Vagina (tissue), 2 donors: Measurements from ENCODE around the gene TOR3A. TPM values are rescaled to one million over a fixed set of nuclear protein-coding genes. Genes with fewer than 3 reads are reported as not detected.

Experiments
- DNase-seq, 2 donors: peaks; one replicate each; pipeline ENCODE4 v3.0.0-alpha.2; 2017; ENCODE audit errors: extremely low spot score in 2 of 2
- H3K27ac ChIP-seq: fragments of 200-600 bp; sonication (generic); one replicate; pipeline ENCODE4 v1.5.1; 2019
- H3K27me3 ChIP-seq: fragments of 200-600 bp; sonication (generic); one replicate; pipeline ENCODE4 v1.5.1; 2019
- H3K36me3 ChIP-seq, 2 donors: fragments of 200-600 bp; sonication (generic); one replicate each; pipeline ENCODE4 v1.5.1; 2017 to 2019
- H3K4me1 ChIP-seq: fragments of 200-600 bp; sonication (generic); one replicate; pipeline ENCODE4 v1.5.1; 2019
- H3K4me3 ChIP-seq, 2 donors: fragments of 200-600 bp; sonication (generic); 1 replicate in 1 of 2; 2 replicates in 1 of 2; pipeline ENCODE4 v1.5.1; 2016 to 2019
- H3K9me3 ChIP-seq: fragments of 200-600 bp; sonication (generic); one replicate; pipeline ENCODE4 v1.5.1; 2019
- CTCF ChIP-seq, 3 experiments: fragments of 450-650 bp in 2 of 3; fragments of 200-600 bp in 1 of 3; sonication (generic) in 1 of 3; IDR thresholded peaks; one replicate each; pipeline ENCODE4 v1.5.1; 2017 to 2019; ENCODE audit warnings: antibody characterized with exemption in 3 of 3, mild to moderate bottlenecking in 2 of 3, moderate library complexity in 2 of 3
- POLR2A ChIP-seq, 2 donors: fragments of 450-650 bp; IDR thresholded peaks; one replicate each; pipeline ENCODE4 v1.6.1; 2017; ENCODE audit warnings: antibody characterized with exemption in 2 of 2, mild to moderate bottlenecking in 2 of 2, moderate library complexity in 2 of 2
- POLR2AphosphoS5 ChIP-seq, 2 donors: sonication (generic); formaldehyde crosslinking; IDR thresholded peaks; one replicate each; pipeline ENCODE4 v1.9.0; 2017; ENCODE audit warnings: antibody characterized with exemption in 2 of 2, mild to moderate bottlenecking in 2 of 2, low read depth in 1 of 2; ENCODE audit not compliant: insufficient read depth in 1 of 2
- intact Hi-C: fragments of 100-400 bp; cut with DNase I; formaldehyde crosslinking; loops from one replicate; pipeline ENCODE4 v1.15.1; 2023
- total RNA-seq: library from RNA; depleted of rRNA; stranded (reverse); fragments of >200 nt; gene quantifications from one replicate; pipeline ENCODE4 v1.2.3, GENCODE V29; 2016

TOR3A gene
- total RNA-seq, 1 donor from 2014 or later, result 20.4 TPM

- intact Hi-C loops, result loop anchor here (10.0 kb wide), 2 partner anchors 53 to 173 kb away; partner anchors contain the start of gene SOAT1
- Histone ChIP-seq H3K4me1 (peaks cover 21% of the 10 kb centered on the region), H3K9me3 (no peaks in the 10 kb centered on the region), H3K27ac (no peak overlapping the region), H3K27me3 (no peaks in the 10 kb centered on the region), H3K36me3 (peaks cover 0 to 23% of the 10 kb centered on the region in 2 donors), H3K4me3 (no peak overlapping the region)
- TF ChIP-seq CTCF (IDR thresholded peaks at IDR 0.05) (peak; percentile 8 to 51 (median 46)), POLR2A (IDR thresholded peaks at IDR 0.05) (no peak), POLR2AphosphoS5 (IDR thresholded peaks at IDR 0.05; ENCODE audit: insufficient read depth in 1 of 2, low read depth in 1 of 2) (no peak)
- no peak for DNase-seq
Measured at GRCh38 chr1:179121159-179121938, 39.5 kb downstream of the TOR3A start.

- Histone ChIP-seq H3K27ac (no peak overlapping the region), H3K36me3 (peaks cover 0 to 6% of the 10 kb centered on the region in 2 donors), H3K4me1 (peaks cover 48% of the 10 kb centered on the region), H3K4me3 (no peak overlapping the region), H3K9me3 (no peaks in the 10 kb centered on the region), H3K27me3 (no peaks in the 10 kb centered on the region)
- intact Hi-C loops, result loop anchor here (10.0 kb wide), 2 partner anchors 50 to 170 kb away; partner anchors contain the start of gene SOAT1
- DNase-seq, result no peak
- TF ChIP-seq POLR2AphosphoS5 (IDR thresholded peaks at IDR 0.05; ENCODE audit: insufficient read depth in 1 of 2, low read depth in 1 of 2) (no peak), CTCF (IDR thresholded peaks at IDR 0.05) (no peak), POLR2A (IDR thresholded peaks at IDR 0.05) (no peak)
Measured at GRCh38 chr1:179124873-179125272, 43.0 kb downstream of the TOR3A start.

DNA sequence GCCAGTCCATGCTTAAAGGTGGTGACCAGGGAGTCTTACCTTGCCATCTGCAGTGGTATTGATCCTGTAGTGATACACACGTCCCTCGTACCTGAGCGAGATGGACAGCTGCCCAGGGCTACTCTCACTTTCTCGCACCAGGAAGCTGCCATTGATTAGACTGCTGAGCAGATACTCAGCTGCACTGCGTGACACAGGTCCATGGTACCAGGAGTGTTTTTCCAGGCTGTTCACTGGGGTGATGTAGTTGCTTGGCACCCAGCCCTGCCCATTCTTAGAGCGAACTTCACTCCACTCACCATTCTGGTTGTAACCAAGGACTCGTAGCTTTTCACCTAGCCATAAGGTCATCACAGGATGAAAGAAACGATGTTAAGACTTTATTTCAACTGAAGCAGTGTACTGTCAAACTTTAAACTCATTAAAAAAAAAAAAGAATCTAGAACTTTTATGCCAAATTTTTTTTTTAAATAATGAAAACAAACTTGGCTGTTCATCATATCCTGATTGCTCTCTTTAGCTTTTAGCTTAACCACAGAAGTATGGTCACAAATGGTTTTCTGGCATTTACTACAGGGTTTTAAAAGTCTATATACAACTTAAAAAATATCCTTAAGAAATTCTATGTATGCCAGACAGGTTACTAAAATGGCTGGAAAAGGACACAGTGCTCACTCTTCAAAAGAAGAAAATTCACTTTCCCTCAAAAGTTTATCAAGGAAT, 44.6 kb downstream of the TOR3A start:
- H3K9me3 ChIP-seq, result no peaks in the 10 kb centered on the region
- intact Hi-C loops, result loop anchor here (10.0 kb wide), 2 partner anchors 48 to 168 kb away; partner anchors contain the start of gene SOAT1
- DNase-seq, result no peak
- H3K4me1 ChIP-seq, result peaks cover 48% of the 10 kb centered on the region
- H3K4me3 ChIP-seq, result no peak overlapping the region
- no peak for TF ChIP-seq POLR2A (IDR thresholded peaks at IDR 0.05)
- TF ChIP-seq CTCF (IDR thresholded peaks at IDR 0.05), result no peak
- no peak for TF ChIP-seq POLR2AphosphoS5 (IDR thresholded peaks at IDR 0.05; ENCODE audit: insufficient read depth in 1 of 2, low read depth in 1 of 2)
- no peaks in the 10 kb centered on the region for H3K27me3 ChIP-seq
- H3K27ac ChIP-seq, result peak overlapping the region; percentile 54
- peaks cover 0 to 8% of the 10 kb centered on the region in 2 donors for H3K36me3 ChIP-seq

DNA sequence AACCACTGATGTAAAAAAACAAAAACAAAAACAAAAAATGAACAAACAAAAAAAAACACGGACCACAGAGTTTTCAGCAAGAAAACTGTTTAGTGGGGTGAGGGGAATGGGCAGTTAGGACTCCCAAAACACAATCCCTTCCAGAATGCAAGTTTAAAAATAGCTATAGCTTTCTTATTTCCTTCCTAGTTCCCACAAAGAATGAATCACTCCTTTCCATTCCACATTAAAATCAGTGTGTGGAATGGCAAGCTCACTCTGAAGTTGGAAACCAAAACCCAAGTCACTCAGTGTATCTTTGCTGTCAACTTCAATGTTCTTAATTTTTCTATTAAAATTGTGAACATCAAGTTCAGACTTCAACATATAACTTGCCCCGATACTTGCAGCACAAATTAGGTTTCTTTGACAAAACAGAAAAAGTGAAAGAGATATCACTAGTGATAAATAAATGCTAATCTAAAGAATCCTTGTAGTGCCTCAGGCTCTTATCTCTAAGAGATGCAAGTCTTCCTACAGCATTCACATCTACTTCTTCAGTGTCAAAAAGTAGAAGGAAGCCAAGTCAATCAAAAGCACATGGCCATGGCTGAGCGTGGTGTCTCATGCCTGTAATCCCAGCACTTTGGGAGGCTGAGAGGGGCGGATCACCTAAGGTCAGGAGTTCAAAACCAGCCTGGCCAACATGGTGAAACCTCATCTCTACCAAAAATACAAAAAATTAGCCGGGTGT, 45.5 kb downstream of the TOR3A start:
- Histone ChIP-seq H3K4me1 (peaks cover 48% of the 10 kb centered on the region), H3K36me3 (peaks cover 0 to 8% of the 10 kb centered on the region in 2 donors), H3K27me3 (no peaks in the 10 kb centered on the region), H3K9me3 (no peaks in the 10 kb centered on the region), H3K4me3 (no peak overlapping the region), H3K27ac (peak overlapping the region; percentile 54)
- no peak for DNase-seq
- no peak for TF ChIP-seq CTCF (IDR thresholded peaks at IDR 0.05)
- no peak for TF ChIP-seq POLR2A (IDR thresholded peaks at IDR 0.05)
- TF ChIP-seq POLR2AphosphoS5 (IDR thresholded peaks at IDR 0.05; ENCODE audit: insufficient read depth in 1 of 2, low read depth in 1 of 2), result peak in 1 of 2 donors; percentile 20
- intact Hi-C loops, result loop anchor here (10.0 kb wide), 2 partner anchors 47 to 167 kb away; partner anchors contain the start of gene SOAT1
